Urothelium cell line (cell line): Measurements from ENCODE around the gene RIMS3.

Source experiments
- DNase-seq: peaks from one replicate; pipeline ENCODE4 v3.0.0; 2011; ENCODE audit warnings: low spot score, mixed read lengths
- FAIRE-seq: peaks from 2 replicates; lab custom pipeline; 2011; peaks lifted over from hg19 to GRCh38; lab: Jason Lieb, UNC

Gene RIMS3

GRCh38 chr1:40657046-40657445 lies 8.4 kb downstream of the RIMS3 start:
- DNase-seq (no peak), FAIRE-seq (no peak)

GRCh38 chr1:40653851-40654537 lies 11.5 kb downstream of the RIMS3 start:
- FAIRE-seq = no peak
- DNase-seq = peak; percentile 40

- no peak for DNase-seq
- FAIRE-seq = no peak
Observed at GRCh38 chr1:40652979-40653378, 12.5 kb downstream of the RIMS3 start.

GRCh38 chr1:40652468-40652867 lies 13.0 kb downstream of the RIMS3 start:
- DNase-seq = no peak
- no peak for FAIRE-seq

GRCh38 chr1:40651138-40651857 lies 14.2 kb downstream of the RIMS3 start:
- FAIRE-seq (no peak), DNase-seq (no peak)

- FAIRE-seq (peak; percentile 37), DNase-seq (no peak)
Observed at GRCh38 chr1:40650075-40650474, 15.4 kb downstream of the RIMS3 start.

- no peak for FAIRE-seq
- DNase-seq = no peak
Observed at GRCh38 chr1:40649592-40649930, 15.9 kb downstream of the RIMS3 start.

- FAIRE-seq (peak; percentile 88), DNase-seq (no peak)
Observed at GRCh38 chr1:40648928-40649591, 16.4 kb downstream of the RIMS3 start.

GRCh38 chr1:40648200-40648599 lies 17.3 kb downstream of the RIMS3 start:
- DNase-seq = no peak
- FAIRE-seq = no peak

- DNase-seq (no peak), FAIRE-seq (no peak)
Observed at GRCh38 chr1:40646315-40646714, 19.2 kb downstream of the RIMS3 start.

GRCh38 chr1:40645118-40645680 lies 20.3 kb downstream of the RIMS3 start:
- FAIRE-seq (no peak), DNase-seq (no peak)

- no peak for FAIRE-seq
- no peak for DNase-seq
Observed at GRCh38 chr1:40641601-40642242, 23.8 kb downstream of the RIMS3 start.

GRCh38 chr1:40640314-40641076 lies 25.0 kb downstream of the RIMS3 start:
- no peak for FAIRE-seq
- no peak for DNase-seq

GRCh38 chr1:40638097-40639036 lies 27.1 kb downstream of the RIMS3 start:
- FAIRE-seq = no peak
- DNase-seq = no peak

- DNase-seq = no peak
- no peak for FAIRE-seq
Observed at GRCh38 chr1:40637470-40638007, 27.9 kb downstream of the RIMS3 start.

- FAIRE-seq = no peak
- no peak for DNase-seq
Observed at GRCh38 chr1:40636777-40637176, 28.7 kb downstream of the RIMS3 start.

GRCh38 chr1:40635763-40636500 lies 29.6 kb downstream of the RIMS3 start:
- no peak for FAIRE-seq
- DNase-seq = no peak

GRCh38 chr1:40634901-40635655 lies 30.4 kb downstream of the RIMS3 start:
- no peak for DNase-seq
- FAIRE-seq = no peak
